ENCODE measurements around the gene CLMP.

The CLMP gene, protein sequence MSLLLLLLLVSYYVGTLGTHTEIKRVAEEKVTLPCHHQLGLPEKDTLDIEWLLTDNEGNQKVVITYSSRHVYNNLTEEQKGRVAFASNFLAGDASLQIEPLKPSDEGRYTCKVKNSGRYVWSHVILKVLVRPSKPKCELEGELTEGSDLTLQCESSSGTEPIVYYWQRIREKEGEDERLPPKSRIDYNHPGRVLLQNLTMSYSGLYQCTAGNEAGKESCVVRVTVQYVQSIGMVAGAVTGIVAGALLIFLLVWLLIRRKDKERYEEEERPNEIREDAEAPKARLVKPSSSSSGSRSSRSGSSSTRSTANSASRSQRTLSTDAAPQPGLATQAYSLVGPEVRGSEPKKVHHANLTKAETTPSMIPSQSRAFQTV

GRCh38 chr11:123195188-123196059 is at the start of gene CLMP:
TSS of gene CLMP (minus strand) at chr11:123195248. CDS start at chr11:123194940, 308 bp downstream.
- DNase-seq (ENCODE audit: low spot score): no peak

DNA sequence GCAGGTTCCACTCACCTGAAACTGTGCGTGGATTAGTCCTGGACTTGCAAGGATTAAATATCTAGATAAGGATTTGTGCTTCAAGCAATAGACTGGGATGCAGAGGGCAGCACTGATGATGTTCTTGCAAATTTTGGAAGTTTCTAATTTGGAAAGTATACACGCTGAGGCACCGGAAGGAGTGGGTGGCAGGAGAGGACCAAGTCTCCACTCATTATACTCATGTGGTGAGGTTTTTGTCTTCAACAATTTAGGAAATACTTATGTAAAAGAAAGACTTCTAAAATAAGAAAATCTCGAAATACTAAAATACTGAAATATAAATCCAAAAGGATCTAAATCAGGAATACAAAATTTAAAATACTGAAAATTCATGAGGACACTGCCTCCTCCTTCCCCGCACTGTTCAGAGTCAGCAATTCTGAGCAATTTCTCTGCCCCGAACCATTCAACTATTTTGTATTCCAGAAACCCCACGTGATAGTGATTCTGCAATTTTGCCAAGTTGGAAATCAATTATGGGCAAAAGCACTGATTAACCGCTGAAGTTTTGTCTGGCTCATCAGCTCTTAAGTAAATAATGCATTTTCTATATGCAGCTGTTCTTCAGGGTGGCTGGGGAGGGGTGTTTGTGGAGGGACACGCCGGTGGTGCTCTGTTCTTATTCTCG is 47.0 kb upstream of the CLMP start:
- DNase-seq (ENCODE audit: low spot score): no peak

- DNase-seq (ENCODE audit: low spot score): no peak
Observed at GRCh38 chr11:123241294-123241693, 46.2 kb upstream of the CLMP start.

GRCh38 chr11:123239191-123240150 is 44.4 kb upstream of the CLMP start:
- DNase-seq (ENCODE audit: low spot score): no peak

DNA sequence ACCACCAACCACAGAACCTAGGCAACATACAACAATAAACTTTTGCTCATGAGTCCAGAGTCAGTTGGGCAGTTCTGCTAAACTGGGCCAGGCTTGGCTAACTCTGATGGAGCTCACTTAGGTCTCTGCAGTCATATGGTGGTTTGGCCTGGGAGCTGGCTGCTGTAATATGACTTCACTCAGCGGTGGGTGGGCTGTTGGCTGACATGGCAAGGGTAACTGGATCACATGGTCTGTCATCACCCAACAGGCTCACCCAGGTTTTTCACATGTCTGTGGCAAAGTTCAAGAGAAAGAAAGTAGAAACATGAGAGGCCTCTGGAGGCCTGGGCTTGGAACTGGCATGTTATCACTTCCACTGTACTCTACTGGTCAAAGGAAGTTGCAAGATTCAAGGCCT is 43.2 kb upstream of the CLMP start:
- no peak for DNase-seq (ENCODE audit: low spot score)

- no peak for DNase-seq (ENCODE audit: low spot score)
Observed at GRCh38 chr11:123236879-123237278, 41.8 kb upstream of the CLMP start.

- DNase-seq (ENCODE audit: low spot score): no peak
Observed at GRCh38 chr11:123235656-123236261, 40.7 kb upstream of the CLMP start.

DNA sequence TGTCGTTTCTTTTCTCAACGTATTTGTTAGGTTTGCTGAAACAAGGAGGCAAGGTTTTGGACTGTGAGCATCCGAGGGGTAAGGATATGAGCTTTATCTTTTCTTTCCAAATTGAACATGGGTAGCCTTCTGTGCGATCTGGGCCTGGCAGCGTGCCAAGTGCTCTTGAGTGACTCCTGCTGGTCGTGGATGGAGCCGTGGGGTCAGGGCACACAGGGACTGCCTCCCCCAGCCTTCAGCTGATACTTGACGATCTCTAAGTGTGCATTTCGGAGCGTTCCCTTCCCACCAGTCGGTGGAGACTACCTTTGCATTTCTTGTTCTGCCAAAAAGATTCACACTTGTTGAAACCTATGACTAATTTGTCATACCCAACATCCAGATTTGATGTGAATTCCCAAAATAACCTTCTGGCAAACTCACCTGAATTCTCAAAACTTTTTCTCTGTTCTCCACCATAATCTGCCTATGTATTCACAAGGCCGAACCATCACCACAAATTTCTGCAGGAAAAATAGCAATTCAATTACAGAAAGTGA is 40.1 kb upstream of the CLMP start:
- DNase-seq (ENCODE audit: low spot score): no peak

GRCh38 chr11:123233975-123234334 is 38.9 kb upstream of the CLMP start:
- no peak for DNase-seq (ENCODE audit: low spot score)

GRCh38 chr11:123233280-123233974 is 38.4 kb upstream of the CLMP start:
- DNase-seq (ENCODE audit: low spot score): no peak

- DNase-seq (ENCODE audit: low spot score): no peak
Observed at GRCh38 chr11:123231777-123232176, 36.7 kb upstream of the CLMP start.

DNA sequence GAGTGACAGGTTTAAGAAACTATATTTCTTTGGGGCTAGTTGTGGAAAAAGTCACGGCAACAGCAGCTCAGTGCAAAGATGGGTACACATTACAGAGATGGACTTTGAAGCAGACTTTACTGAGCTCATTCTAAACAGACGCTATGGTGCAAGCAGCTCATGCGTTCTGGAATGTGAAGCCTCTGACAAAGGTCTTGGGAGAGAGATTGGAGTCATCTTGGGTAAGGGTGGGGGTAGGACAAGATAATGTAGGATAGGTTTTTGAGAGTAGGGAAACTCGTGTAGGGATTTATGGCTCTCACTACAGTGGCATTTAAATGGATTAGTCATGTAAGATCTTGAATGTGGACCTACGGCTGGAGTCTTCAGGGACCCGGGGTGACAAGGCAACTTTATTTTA is 36.2 kb upstream of the CLMP start:
- DNase-seq (ENCODE audit: low spot score): no peak

GRCh38 chr11:123230346-123230745 is 35.3 kb upstream of the CLMP start:
- no peak for DNase-seq (ENCODE audit: low spot score)

- DNase-seq (ENCODE audit: low spot score): no peak
Observed at GRCh38 chr11:123228496-123229163, 33.6 kb upstream of the CLMP start.

DNA sequence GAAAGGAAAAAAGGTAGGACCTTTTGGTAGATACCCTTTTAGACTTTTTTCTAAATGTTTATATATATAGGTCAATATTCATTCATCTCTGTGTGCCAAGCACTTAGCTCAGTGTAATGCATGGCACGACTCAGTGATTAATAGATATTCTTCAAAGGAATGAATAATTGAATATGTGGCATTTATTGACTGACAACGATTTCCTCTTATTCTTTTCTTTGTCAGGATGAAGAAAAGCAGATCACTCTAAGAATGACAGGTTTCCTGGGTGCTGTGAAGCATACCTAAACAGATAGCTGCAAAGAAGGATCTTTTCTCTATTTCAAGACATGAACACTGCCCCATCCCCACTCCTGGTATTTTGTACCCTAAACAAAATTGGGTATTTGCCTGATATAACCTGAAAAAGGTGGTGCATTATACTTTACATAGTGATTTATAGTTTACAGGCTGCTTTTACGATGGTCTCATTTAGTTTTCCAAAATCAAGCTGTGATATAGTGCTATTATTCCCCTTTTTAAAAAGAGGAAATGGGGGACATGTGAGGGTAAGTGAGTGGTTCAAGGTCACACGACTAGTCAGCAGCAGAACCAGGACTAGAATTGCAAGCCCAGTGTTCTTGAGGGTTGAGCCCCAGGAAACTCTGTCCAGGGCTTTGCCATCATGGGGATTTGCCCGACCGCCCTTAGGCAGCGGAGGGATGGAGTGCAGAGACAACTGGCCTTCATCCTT is 32.9 kb upstream of the CLMP start:
- no peak for DNase-seq (ENCODE audit: low spot score)

GRCh38 chr11:123221584-123221983 is 26.5 kb upstream of the CLMP start:
- no peak for DNase-seq (ENCODE audit: low spot score)

DNA sequence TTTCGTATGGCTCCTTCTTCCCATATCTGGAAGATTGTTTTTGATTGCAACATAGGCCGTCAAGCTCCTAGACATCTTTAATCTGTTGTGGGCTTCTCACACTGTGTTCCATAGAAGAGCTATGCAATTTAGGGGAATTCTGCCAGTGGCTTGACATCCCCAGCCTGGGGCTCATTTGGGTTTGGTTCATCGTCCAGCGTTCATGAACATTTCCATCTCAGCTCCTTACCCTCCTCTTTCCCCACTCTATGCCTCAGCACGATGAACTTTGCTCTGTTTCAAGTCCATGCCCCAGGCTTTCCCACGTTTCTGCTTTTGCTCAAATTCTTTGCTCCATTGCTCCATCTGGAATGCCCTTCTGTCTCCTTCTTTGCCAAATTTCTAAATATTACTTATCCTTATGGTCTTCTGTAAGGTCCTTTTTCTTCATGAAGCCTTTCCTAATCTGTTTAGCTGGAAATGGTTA is 26.1 kb upstream of the CLMP start:
- no peak for DNase-seq (ENCODE audit: low spot score)

- DNase-seq (ENCODE audit: low spot score): no peak
Observed at GRCh38 chr11:123219066-123219690, 24.1 kb upstream of the CLMP start.

Measured in HuH-7.5 (cell line).